Uterus (tissue), 4 donors: ENCODE measurements around the gene KRT84. TPM values are rescaled to one million over a fixed set of nuclear protein-coding genes. Genes with fewer than 3 reads are reported as not detected.

Experiments used
- DNase-seq, 2 donors: peaks; one replicate each; pipeline ENCODE4 v3.0.0-alpha.2; 2019 to 2020
- H3K27ac ChIP-seq, 2 donors: fragments of 200-600 bp; sonication (generic); 1 replicate in 1 of 2; 2 replicates in 1 of 2; pipeline ENCODE4 v1.5.1; 2016 to 2018
- H3K27me3 ChIP-seq, 2 donors: fragments of 200-600 bp; sonication (generic); one replicate each; pipeline ENCODE4 v1.5.1; 2018 to 2019; ENCODE audit warnings: control low read depth in 1 of 2
- H3K36me3 ChIP-seq, 2 donors: fragments of 200-600 bp; sonication (generic); one replicate each; pipeline ENCODE4 v1.5.1; 2019; ENCODE audit warnings: control low read depth in 1 of 2
- H3K4me1 ChIP-seq, 2 donors: fragments of 200-600 bp; sonication (generic); one replicate each; pipeline ENCODE4 v1.5.1; 2018 to 2019; ENCODE audit warnings: control low read depth in 1 of 2
- H3K4me3 ChIP-seq, 2 donors: fragments of 200-600 bp; sonication (generic); 1 replicate in 1 of 2; 2 replicates in 1 of 2; pipeline ENCODE4 v1.5.1; 2018 to 2019; ENCODE audit warnings: mild to moderate bottlenecking in 1 of 2
- H3K9me3 ChIP-seq, 2 donors: fragments of 200-600 bp; sonication (generic); one replicate each; pipeline ENCODE4 v1.5.1; 2019; ENCODE audit warnings: control low read depth in 1 of 2
- CTCF ChIP-seq, 4 experiments: fragments of 200-600 bp in 2 of 4; fragments of 450-650 bp in 2 of 4; sonication (generic) in 2 of 4; IDR thresholded peaks; one replicate each; pipeline ENCODE4 v1.5.1; 2016 to 2019; ENCODE audit warnings: antibody characterized with exemption in 4 of 4, mild to moderate bottlenecking in 2 of 4, moderate library complexity in 1 of 4
- POLR2A ChIP-seq, 2 donors: fragments of 450-650 bp; IDR thresholded peaks; one replicate each; pipeline ENCODE4 v1.6.1; 2016; ENCODE audit warnings: antibody characterized with exemption in 2 of 2, mild to moderate bottlenecking in 1 of 2, moderate library complexity in 1 of 2
- intact Hi-C: fragments of 100-400 bp; cut with DNase I; formaldehyde crosslinking; loops from one replicate; pipeline ENCODE4 v1.15.1; 2023; ENCODE audit warnings: low total_unique reads
- total RNA-seq, 4 donors: library from RNA; depleted of rRNA in 3 of 4; stranded (reverse); fragments of >200 nt in 3 of 4; gene quantifications; one replicate each; pipeline versions ENCODE4 v1.1.0 to v1.2.4, GENCODE V29; 2014 to 2023
- donor health status: DM: yes; HTN: yes; CAD: no.

KRT84 gene
- total RNA-seq, 4 donors from 2014 or later, result 0.14 TPM; not detected in 3

GRCh38 chr12:52403561-52403960 lies 18.1 kb upstream of the KRT84 start:
- intact Hi-C loops, result no loop called here
- Histone ChIP-seq H3K27ac (no peak overlapping the region), H3K4me3 (no peak overlapping the region), H3K4me1 (no peaks in the 10 kb centered on the region), H3K36me3 (no peaks in the 10 kb centered on the region), H3K27me3 (no peaks in the 10 kb centered on the region), H3K9me3 (no peaks in the 10 kb centered on the region)
- DNase-seq, result no peak
- TF ChIP-seq POLR2A (IDR thresholded peaks at IDR 0.05) (no peak), CTCF (IDR thresholded peaks at IDR 0.05) (no peak)

GRCh38 chr12:52402873-52403540 lies 17.6 kb upstream of the KRT84 start:
- intact Hi-C loops, result no loop called here
- Histone ChIP-seq H3K36me3 (no peaks in the 10 kb centered on the region), H3K4me3 (no peak overlapping the region), H3K9me3 (no peaks in the 10 kb centered on the region), H3K27me3 (no peaks in the 10 kb centered on the region), H3K4me1 (no peaks in the 10 kb centered on the region), H3K27ac (no peak overlapping the region)
- TF ChIP-seq POLR2A (IDR thresholded peaks at IDR 0.05) (no peak), CTCF (IDR thresholded peaks at IDR 0.05) (no peak)
- DNase-seq, result no peak

- no peaks in the 10 kb centered on the region for H3K36me3 ChIP-seq
- no peaks in the 10 kb centered on the region for H3K9me3 ChIP-seq
- intact Hi-C loops, result no loop called here
- no peak overlapping the region for H3K27ac ChIP-seq
- TF ChIP-seq POLR2A (IDR thresholded peaks at IDR 0.05) (no peak), CTCF (IDR thresholded peaks at IDR 0.05) (no peak)
- no peak for DNase-seq
- H3K4me1 ChIP-seq, result no peaks in the 10 kb centered on the region
- no peak overlapping the region for H3K4me3 ChIP-seq
- no peaks in the 10 kb centered on the region for H3K27me3 ChIP-seq
These were observed 16.9 kb upstream of the KRT84 start for GRCh38 chr12:52402377-52402776.

- H3K4me3 ChIP-seq, result no peak overlapping the region
- no peak overlapping the region for H3K27ac ChIP-seq
- H3K27me3 ChIP-seq, result no peaks in the 10 kb centered on the region
- DNase-seq, result no peak
- no peak for TF ChIP-seq CTCF (IDR thresholded peaks at IDR 0.05)
- no peak for TF ChIP-seq POLR2A (IDR thresholded peaks at IDR 0.05)
- no peaks in the 10 kb centered on the region for H3K4me1 ChIP-seq
- no peaks in the 10 kb centered on the region for H3K36me3 ChIP-seq
- H3K9me3 ChIP-seq, result no peaks in the 10 kb centered on the region
- intact Hi-C loops, result no loop called here
These were observed 16.5 kb upstream of the KRT84 start for GRCh38 chr12:52401926-52402325.

- H3K4me3 ChIP-seq, result no peak overlapping the region
- TF ChIP-seq CTCF (IDR thresholded peaks at IDR 0.05) (no peak), POLR2A (IDR thresholded peaks at IDR 0.05) (no peak)
- intact Hi-C loops, result no loop called here
- no peak overlapping the region for H3K27ac ChIP-seq
- H3K4me1 ChIP-seq, result no peaks in the 10 kb centered on the region
- no peaks in the 10 kb centered on the region for H3K36me3 ChIP-seq
- no peak for DNase-seq
- H3K27me3 ChIP-seq, result no peaks in the 10 kb centered on the region
- H3K9me3 ChIP-seq, result no peaks in the 10 kb centered on the region
These were observed 16.1 kb upstream of the KRT84 start for GRCh38 chr12:52401526-52401925.
